HG03342 (cell line): ENCODE data around the gene GAB1.

Experiments used
- ATAC-seq: cut with Tn5 transposase; IDR thresholded peaks from one replicate; pipeline ENCODE4 v1.9.1; 2021; ENCODE audit warnings: mild to moderate bottlenecking, moderate library complexity; ENCODE audit not compliant: unreplicated experiment

Gene GAB1

GRCh38 chr4:143473334-143474126 is 136.9 kb downstream of the GAB1 start:
- peak; percentile 81 for ATAC-seq

- no peak for ATAC-seq
These were observed 140.8 kb downstream of the GAB1 start for GRCh38 chr4:143477487-143477886.

DNA sequence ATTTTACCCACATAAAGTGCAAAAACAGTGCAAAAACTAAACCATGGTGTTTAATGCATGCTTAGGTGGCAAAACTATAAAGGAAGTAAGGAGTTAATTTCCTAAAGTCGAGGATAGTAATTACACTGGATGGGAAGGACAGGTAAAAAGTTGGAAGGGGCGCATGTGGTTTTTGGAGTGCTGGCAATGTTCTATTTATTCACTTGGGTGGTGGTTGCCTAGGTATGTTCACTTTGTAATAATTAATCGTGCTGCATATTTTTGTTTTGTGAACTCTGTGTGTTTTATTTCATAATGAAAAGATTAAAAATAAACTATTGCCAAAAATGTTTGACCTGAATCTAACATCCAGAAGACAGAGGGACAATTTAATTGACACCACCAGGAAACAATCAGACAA is 144.7 kb downstream of the GAB1 start:
- ATAC-seq = no peak

GRCh38 chr4:143482840-143483239 is 146.2 kb downstream of the GAB1 start:
- ATAC-seq = peak; percentile 56

- no peak for ATAC-seq
These were observed 149.6 kb downstream of the GAB1 start for GRCh38 chr4:143486314-143486713.

DNA sequence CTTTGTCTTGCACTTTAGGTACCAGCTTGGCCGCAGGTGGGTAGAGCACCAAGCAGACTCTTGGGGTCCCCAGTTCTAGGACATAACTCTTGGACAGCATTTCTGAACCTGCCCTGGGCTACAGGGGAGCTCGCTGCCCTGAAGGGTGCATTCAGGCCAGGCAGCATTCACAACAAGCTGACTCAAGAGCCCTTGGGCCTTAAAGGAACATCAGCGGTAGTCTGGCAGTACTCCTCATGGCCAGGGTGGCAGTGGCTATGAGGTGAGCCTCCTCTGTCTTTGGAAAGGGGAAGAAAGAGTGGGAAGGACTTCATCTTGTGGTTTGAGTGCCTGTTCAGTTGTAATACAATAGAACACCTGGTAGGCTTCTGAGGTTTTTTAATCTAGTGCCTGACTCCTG is 152.0 kb downstream of the GAB1 start:
- no peak for ATAC-seq

DNA sequence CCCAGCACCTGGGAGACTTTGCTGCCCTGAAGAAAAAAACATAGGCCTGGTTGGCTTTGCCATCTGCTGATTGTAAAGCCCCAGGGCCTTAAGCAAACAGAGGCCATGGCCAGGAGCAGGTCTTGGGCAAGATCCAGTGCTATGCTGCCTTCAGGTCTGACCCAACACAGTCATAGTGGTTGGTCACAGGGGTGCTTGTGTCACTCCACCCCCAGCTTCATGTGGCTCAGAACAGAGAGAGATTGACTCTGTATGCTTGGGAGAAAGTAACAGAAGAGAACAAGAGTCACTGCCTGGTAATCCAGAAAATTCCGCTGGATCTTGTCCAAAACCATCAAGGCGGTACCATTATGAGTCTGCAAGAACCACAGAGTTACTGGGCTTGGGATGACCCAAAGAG is 152.4 kb downstream of the GAB1 start:
- no peak for ATAC-seq

- ATAC-seq = no peak
These were observed 161.3 kb downstream of the GAB1 start for GRCh38 chr4:143498021-143498420.

- no peak for ATAC-seq
These were observed 165.6 kb downstream of the GAB1 start for GRCh38 chr4:143502231-143502630.

DNA sequence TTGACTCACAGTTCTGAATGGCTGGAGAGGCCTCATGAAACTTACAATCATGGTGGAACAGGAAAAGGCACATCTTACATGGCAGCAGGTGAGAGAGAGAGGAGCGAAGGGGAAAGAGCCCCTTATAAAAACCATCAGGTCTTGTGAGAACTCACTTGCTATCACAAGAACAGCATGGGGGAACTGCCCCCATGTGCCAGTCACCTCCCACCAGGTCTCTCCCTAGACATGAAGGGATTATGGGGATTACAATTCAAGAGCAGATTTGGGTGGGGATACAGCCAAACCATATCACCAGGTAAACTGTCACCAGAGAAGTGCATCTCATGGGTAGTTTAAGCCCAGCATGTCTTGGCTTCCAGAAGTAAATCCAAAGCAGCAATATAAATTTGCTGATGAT is 169.4 kb downstream of the GAB1 start:
- ATAC-seq = no peak

- no peak for ATAC-seq
These were observed 175.2 kb downstream of the GAB1 start for GRCh38 chr4:143511906-143512305.

- ATAC-seq = peak; percentile 43
These were observed 176.3 kb downstream of the GAB1 start for GRCh38 chr4:143512978-143513313.

DNA sequence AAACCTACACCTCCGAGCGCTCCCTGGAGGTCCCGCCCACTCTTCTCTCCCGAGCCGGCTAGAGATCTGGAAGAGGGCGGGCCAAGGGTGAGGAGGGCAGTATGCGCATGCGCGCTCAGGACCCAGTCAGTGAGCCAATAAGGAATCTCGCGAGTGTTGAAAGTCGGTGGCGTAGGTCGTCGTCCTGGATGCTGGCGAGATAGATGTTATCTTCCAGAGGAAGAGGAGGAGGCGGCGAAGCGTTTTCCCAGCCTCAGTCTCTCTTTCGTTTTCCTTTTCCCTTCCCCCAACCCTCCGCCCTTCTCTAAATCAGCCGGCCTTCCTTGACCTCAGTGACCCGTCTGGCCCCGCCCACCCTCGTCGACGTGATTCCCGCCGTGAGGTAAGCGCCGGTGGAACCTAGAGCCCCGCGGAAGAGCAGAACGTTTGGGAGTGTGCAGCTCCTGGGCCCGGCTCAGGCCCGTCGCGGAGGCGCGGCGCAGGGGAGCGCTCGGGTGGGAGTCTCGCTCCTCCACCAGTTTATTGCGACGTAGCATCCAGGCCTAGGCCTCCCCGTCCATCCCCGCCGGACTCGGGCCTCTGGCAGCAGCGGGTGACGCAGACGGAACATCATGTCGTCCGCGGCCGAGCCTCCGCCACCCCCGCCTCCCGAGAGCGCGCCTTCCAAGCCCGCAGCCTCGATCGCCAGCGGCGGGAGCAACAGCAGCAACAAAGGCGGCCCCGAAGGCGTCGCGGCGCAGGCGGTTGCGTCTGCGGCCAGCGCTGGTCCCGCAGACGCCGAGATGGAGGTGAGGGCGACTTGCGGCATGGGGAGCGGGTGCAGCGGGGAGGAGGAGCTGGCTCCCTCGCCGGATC is 176.9 kb downstream of the GAB1 start, which contains the start of gene SMARCA5:
SMARCA5 (plus strand) TSS at position 389 of the 855 bp plus-strand sequence; CDS start at position 612, 223 bp downstream.
- ATAC-seq = peak; percentile 80

- no peak for ATAC-seq
These were observed 177.5 kb downstream of the GAB1 start for GRCh38 chr4:143514169-143514495.

GRCh38 chr4:143514497-143514896 is 177.8 kb downstream of the GAB1 start:
- no peak for ATAC-seq

GRCh38 chr4:143514901-143515300 is 178.2 kb downstream of the GAB1 start:
- no peak for ATAC-seq

- ATAC-seq = no peak
These were observed 179.2 kb downstream of the GAB1 start for GRCh38 chr4:143515905-143516304.

- ATAC-seq = no peak
These were observed 181.1 kb downstream of the GAB1 start for GRCh38 chr4:143517764-143518163.
